NCI-H1092 treated with DMSO at 0.1 percent for 48 hours (cell line): ENCODE data around the gene HPDL.
A peak's percentile ranks its signal among the peaks of the same experiment; 100 is the strongest.
"Not testable (repeated sequence)": the region's sequence is repeated elsewhere in the genome, so short reads cannot be mapped to it uniquely, and the experiment has no call there.

Experiments
- DNase-seq: peaks from one replicate; lab custom pipeline; 2025; lab: John Stamatoyannopoulos, UW

Gene HPDL

DNA sequence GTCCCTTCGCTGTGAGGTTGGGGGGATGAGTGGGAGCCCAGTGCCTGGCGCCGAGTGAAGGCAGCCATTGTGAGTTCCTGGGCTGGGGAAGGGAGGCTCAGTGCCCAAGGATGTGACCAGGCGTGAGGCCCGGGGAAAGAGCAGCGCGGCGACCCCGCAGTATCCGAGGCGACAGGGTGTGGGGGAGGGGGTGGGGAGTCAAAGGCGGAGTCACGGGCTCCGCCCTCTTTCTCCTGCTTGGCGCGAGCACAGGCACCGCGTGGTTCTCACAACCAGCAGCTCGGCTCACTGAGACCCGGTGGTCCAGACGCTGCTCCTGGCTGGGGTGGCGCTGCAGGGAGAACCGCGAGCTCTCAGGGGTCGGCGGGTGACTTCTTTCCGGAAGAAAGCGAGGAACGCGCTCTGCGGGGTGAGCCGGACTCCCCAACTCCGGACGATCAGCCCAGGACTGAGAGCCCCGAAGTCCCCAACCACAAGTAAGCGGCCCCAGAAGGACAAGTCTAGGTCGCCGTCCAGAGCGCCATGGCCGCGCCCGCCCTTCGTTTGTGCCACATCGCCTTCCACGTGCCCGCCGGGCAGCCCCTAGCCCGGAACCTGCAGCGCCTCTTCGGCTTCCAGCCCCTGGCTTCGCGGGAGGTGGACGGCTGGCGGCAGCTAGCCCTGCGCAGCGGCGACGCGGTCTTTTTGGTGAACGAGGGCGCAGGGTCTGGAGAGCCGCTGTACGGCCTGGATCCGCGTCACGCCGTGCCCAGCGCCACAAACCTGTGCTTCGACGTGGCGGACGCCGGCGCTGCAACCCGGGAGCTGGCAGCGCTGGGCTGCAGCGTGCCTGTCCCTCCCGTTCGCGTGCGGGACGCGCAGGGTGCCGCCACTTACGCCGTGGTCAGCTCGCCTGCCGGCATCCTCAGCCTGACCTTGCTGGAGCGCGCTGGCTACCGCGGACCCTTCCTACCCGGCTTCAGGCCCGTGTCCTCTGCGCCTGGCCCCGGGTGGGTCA, at the start of gene HPDL:
Gene HPDL, plus strand, starts transcription at position 269 of the 997 bp plus-strand sequence. Its CDS starts 254 bp downstream, at position 523.
- peak; percentile 86 for DNase-seq

DNA sequence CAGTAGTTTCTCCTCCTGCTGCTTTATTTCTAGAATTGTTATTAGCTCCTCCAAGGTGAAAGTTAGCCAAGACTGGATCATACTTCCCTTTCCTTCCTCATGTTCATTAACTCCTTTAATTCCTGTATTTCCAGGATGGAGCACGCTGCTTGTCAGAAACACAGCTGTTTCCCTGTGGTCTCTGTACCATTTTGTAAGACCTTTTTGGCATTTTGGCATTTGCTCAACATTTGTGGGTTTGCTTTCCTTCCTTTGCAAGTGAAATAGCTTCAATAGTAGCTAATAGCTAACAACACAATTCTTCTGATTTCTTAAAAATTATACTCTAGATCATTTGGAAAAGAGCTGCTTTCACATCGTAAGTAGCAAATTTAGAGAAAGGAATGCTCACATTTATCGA, 44.3 kb upstream of the HPDL start:
- no peak for DNase-seq

DNA sequence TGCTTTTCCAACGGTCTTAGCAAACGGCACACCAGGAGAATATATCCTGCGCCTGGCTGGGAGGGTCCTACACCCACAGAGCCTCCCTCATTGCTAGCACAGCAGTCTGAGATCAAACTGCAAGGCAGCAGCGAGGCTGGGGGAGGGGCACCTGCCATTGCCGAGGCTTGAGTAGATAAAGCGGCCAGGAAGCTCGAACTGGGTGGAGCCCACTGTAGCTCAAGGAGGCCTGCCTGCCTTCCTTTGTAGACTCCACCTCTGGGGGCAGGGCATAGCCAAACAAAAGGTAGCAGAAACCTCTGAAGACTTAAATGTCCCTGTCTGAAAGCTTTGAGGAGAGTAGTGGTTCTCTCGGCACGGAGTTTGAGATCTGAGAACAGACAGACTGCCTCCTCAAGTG, 41.8 kb upstream of the HPDL start:
- DNase-seq, result not testable (repeated sequence)

DNA sequence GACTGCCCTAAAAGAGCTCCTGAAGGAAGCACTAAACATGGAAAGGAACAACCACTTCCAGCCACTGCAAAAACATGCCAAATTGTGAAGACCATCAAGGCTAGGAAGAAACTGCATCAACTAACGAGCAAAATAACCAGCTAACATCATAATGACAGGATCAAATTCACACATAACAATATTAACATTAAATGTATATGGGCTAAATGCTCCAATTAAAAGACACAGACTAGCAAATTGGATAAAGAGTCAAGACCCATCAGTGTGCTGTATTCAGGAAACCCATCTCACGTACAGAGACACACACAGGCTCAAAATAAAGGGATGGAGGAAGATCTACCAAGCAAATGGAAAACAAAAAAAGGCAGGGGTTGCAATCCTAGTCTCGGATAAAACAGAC, 40.2 kb upstream of the HPDL start:
- DNase-seq, result not testable (repeated sequence)

DNA sequence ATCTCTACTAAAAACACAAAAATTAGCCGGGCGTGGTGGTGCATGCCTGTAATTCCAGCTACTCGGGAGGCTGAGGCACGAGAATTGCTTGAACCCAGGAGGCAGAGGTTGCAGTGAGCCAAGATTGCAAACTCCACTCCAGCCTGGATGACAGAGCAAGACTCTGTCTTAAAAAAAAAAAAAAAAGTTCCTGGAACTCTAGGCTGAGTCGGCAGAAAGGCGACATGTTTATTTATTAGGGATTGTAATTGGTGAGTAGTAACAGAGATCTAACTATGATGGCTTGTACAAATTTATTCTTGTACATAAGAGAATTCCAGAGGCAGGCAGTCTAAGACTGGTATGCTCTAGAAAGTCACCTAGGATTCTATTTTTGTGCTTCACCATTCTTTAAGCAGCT, 35.7 kb upstream of the HPDL start:
- DNase-seq, result not testable (repeated sequence)

DNA sequence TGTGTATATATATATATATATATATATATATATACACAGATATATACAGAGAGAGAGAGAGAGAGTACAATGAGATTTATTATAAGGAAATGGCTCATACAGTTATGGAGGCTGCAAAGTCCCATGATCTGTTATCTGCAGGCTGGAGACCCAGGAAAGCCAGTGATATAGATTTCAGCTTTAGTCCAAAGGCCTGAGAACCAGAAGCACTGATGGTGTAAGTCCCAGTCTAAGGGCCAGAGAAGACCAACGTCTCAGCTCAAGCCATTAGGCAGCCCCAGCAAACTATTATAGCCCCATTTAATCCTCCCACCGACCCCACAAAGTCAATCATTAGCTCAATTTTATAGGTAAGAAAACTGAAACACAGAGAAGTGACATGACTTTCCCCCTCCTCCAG, 35.0 kb upstream of the HPDL start:
- DNase-seq, result no peak

DNA sequence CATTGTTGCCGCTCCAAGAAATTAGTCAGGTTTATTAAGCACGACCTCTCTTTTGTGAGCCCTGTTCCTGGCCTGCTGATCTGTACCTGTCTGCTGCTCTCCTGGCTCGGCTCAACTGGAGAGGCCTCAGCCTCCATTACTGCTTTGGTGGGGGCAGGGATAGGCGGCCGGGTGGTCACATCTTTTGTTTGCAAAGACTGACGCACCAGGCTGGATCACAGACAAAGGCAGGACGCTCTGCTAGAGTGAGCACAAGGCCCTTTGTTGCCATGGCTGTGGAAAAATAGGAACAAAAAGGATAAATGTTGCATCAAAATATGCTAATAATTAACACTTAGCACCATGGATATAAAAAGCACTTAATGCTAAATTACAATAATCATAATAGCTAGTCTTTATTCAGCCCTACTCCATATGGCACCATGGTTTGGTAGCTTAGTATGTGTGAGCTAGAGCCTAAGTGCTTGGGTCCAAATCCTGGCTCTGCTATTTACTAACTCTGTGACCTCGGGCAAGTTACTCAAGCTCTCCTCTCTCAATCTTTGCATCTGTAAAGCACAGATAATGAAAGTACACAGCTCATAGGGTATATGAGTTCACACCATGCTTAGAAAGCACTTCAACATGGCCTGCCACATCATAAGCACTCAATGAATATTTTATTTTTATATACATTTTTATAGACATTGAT, 28.9 kb upstream of the HPDL start:
- no peak for DNase-seq

DNA sequence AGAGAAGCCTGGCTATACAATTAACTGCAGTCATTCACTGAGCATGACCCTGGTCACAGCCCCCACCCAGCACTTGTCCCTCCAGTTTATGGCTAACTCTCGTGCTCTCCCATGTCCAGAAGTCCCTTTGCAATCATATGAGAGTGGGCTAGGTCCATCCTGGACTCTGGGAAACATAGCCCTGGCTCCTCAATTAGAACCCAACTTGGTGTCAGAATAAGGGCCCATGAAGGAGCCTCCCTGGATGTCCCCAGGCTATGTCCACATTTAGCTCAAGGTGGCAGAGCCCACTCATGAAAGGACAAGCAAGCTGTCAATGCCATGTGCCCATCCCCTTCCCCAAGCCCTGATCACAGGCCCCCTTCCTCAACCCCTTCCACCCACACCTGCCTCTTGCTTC, 27.4 kb upstream of the HPDL start:
- no peak for DNase-seq

DNA sequence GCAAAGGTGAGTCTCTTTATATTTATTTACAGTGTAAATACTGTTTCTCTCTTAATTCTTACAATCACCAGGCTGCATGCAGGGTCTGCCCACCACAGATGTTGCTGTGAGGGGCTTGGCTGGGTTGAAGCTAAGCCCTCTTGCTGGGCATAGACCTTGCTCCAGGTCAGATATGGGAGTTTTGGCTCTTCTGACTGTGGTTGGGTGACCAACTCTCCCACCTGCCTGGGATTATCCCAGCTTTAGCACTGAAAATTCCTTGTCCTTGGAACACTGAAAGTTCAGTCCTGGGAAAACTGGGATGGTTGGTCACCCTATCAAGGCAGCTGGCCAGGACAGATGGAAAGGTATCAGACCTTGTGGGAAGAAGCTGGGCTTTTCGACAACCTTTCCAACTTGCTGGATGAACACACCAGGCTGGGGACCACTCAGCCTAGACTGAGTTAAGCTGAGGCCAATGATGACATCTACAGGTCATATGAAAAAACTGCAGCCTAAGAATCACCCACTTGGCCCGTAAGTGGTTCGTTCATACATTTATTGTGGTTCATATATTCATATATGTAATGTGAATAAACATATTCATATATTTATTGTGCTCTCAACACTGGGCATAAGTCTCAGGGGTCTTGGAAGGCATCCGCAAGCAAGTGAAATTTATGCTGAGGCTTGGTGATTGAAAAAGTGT, 26.6 kb upstream of the HPDL start:
- peak; percentile 85 for DNase-seq

DNA sequence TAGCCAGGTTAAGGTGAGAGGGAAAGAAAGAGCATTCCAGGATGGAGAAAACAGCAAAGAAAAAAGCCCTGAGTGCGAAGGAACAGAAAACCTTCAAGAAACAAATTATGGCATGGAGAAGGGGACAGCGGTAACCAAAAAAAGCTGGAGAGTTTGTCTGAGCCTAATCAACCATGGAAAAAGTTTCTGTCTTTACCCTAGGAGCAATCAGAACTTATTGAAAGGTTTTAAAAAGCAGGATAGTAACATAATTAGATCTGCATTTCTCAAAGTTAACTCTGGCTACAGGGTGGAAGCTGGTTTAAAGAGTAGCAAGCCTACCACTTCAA, 26.1 kb upstream of the HPDL start:
- no peak for DNase-seq

DNA sequence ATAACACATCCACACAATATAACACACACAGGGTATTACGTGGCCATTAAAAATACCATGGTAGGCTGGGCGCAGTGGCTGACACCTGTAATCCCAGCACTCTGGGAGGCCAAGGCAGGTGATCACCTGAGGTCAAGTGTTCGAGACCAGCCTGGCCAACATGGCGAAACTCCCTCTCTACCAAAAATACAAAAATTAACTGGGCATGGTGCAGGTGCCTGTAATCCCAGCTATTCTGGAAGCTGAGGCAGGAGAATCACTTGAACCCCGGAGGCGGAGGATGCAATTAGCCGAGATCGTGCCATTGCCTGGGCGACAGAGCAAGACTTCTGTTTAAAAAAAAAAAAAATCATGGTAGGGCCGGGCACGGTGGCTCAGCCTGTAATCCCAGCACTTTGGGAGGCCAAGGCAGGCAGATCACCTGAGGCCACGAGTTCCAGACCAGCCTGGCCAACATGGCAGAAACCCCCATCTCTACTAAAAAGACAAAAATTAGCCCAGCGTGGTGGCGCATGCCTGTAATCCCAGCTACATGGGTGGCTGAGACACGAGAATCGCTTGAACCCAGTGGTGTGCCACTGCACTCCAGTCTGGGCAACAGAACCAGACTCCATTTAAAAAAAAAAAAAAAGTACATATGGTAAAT, 24.1 kb upstream of the HPDL start:
- DNase-seq, result no peak

DNA sequence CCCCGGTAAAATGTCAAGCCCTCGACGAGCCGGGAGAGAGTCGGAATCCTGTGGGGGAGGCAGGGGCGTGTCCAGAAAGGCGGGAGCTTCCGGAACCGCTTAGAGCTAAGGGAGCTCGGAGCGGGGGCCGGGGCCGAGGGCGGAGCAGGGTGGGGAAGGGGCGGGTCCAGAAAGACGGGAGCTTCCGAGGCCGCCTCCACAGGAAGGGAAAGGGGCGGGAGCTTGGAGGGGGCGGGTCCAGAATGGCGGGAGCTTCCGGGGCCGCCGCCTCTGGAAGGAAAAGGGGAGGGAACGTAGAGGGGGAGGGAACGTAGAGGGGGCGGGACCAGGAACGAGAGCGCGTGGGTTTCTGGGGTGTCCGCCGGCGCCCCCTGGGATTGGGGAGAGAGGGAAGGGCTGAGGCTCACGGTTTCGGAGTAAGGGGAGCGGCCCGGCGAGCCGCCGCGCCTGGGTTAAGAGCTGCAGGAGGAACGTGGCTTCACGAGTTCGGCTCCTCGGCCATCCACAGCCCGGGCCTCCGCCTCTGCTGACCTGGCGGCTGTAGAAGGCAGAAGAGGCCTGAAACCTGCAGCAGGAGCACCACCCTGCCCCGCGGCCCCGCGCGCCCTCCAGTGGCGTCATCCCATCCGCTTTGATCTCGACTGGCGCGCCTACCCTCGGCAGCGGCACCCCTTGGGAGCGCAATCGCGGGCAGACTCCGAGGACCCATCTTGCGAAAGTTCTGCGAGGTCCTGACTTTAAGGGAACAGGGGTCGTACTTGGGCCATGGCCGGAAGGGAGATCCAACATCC, 23.0 kb upstream of the HPDL start:
- DNase-seq, result peak; percentile 99

DNA sequence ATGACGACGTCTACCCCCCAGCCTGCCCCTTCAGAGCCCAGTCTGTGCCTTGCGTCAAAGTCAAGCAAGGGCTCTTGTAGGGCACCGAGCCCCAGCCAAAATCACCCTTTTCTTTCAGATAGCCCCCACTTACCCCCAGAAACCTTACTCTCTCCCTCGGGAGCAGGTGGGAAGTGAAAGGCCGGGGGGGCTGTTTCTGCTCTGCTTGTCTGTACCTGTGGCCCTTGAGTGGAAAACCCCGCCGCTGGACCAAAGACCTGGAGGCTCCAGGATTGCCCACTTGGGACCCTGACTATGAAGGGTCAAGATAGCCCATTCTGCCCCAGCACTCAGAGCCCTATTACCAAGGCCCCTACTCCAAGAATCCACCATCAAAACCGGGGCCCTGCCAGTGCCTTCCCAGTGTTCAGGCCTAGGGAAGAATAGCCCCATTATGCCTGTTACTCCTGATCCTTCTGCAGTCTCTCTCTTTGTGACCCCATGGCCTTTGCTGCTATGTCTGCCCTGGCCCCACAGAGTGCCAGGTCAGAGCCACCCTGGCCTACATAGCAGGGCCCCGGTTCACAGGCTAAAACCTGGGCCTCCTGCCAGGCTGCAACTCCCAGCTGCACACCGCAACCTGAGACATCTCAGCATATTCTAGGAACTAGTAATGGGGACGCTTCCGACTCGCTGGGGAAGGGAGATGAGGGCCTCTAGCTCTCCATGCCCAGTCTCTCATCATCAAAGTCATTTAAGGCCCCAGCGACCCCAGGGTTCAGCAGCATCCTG, 22.2 kb upstream of the HPDL start:
- DNase-seq, result peak; percentile 25

DNA sequence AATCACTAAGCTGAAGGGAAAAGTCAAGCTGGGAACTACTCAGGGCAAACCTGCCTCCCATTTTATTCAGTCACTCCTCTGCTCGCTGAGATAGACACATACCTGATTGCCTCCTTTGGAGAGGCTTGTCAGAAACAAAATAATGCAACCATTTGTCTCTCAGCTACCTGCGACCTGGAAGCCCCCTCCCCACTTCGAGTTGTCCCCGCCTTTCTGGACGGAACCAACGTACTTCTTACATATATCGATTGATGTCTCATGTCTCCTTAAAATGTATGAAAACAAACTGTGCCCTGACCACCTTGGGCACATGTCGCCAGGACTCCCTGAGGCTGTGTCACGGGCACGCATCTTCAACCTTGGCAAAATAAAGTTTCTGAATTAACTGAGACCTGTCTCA, 21.5 kb upstream of the HPDL start:
- DNase-seq, result no peak

DNA sequence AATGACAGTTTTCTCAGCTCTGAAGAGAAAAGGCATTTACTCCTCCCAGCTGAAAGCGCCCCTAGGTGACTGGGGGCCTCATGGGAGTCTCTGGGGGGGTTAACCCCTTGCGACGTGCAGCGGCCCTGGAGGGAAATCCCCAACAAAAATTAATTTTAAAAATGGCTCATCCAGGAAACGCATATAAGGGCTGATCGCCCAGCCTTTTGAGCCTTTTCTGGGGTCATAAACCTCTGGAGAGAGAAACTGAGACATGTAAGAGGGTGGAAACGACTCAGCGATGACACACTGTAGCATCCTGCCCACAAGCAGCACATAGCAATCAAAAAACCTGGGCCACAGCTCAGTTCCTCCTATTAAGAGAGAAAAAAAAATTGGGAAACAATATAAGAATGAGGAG, 20.4 kb upstream of the HPDL start:
- DNase-seq, result no peak

DNA sequence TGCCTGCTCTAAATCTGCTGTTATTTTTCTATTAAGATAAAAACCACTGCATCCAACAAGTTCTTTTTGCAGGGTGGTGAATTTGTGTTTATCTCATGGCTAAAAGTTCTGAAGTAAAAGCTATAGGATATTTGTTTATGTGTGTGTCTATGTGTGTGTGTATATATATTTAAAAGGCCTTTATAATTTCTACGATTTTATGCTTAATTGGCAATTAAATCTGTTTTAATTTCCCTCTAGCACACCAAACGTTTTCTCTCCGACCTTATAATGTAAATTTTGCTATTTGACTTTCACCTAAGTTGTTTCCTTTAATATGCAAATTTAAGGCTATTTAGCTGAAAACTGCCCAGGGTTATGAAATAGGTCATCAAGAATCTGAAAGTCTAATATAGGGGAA, 19.8 kb upstream of the HPDL start:
- DNase-seq, result no peak

DNA sequence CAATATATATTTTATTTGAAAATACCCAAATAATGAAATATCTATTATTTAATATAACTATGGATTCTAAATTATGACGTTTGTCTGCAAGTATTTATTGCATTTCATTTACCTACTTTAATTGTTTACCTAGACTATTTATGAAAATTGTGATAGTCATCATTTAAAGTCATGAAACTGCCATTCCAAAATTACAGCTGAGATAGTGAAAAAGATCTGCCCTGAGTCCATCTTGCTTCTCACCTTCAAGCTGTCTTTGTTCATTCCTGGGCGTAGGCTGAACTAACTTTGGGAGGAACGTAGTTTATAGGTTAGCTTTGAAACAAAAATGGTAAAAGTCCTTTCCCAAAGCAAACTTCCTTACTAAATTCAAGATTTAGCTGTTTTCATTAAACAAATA, 12.4 kb upstream of the HPDL start:
- DNase-seq, result no peak

DNA sequence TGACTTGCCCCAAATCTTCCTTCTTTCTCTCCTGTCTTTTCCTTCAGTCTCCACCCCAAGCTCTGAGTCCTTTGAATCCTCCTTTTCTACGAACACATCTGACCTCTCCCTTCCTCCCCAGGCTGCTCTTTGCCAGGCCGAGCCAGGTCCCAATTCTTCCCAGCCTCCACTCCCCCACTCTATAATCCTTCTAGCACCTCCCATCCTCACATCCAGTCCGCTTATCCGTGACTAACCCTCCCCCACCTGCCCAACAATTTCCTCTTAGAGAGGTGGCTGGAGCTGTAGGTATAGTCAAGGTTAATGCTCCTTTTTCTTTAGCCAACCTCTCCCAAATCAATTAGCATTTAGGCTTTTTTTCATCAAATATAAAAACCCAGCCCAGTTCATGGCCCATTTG, 9.5 kb upstream of the HPDL start:
- no peak for DNase-seq

DNA sequence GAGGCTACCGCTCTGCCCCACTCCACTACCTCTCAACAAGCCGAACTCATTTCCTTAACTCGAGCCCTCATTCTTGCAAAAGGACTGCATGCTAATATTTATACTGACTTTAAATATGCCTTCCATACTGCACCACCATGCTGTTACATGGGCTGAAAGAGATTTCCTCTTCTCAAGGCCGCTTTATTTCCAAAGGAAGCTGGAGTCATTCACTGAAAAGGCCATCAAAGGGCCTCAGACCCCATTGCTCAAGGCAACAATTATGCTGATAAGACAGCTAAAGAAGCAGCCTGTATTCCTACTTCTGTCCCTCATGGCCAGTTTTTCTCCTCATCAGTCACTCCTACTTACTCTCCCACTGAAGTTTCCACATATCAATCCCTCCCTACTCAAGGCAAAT, 6.9 kb upstream of the HPDL start:
- DNase-seq, result no peak

DNA sequence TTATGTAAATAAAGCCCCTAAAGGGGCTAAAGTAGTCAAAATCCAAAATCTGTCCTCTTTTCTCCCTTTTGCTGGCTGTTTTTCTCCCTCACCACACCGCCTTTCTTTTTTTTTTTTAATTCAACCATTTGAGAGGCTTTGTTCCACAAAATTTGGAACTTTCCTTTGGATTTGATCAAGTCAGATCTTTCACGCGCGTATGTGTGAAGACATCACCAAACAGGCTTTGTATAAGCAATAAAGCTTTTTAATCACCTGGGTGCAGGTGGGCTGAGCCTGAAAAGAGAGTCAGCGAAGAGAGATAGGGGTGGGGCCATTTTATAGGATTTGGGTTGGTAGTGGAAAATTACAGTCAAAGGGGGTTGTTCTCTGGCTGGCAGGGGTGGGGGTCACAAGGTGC, 5.3 kb upstream of the HPDL start:
- DNase-seq, result no peak
